SH-SY5Y (cell line): ENCODE measurements around the gene GLTPD2.

Experiments used
- GATA2 ChIP-seq: IDR thresholded peaks from 2 replicates; pipeline ENCODE4 v1.6.1; 2011; ENCODE audit warnings: mild to moderate bottlenecking, low read depth, low read length
- GATA3 ChIP-seq: IDR thresholded peaks from 2 replicates; pipeline ENCODE4 v1.6.1; 2011; ENCODE audit warnings: low read depth, mild to moderate bottlenecking, low read length, moderate library complexity

GRCh38 chr17:4771519-4772234 is 17.1 kb upstream of the GLTPD2 start, which contains the start of gene TM4SF5:
- TF ChIP-seq GATA3 (no peak), GATA2 (no peak)
